22Rv1 (cell line): ENCODE results near the gene KDM2A.

Experiments used
- CTCF ChIP-seq: fragments of 450-650 bp; IDR thresholded peaks from 2 replicates; pipeline ENCODE4 v1.5.1; 2017; ENCODE audit warnings: mild to moderate bottlenecking
- ZFX ChIP-seq: fragments of 450-650 bp; IDR thresholded peaks from 2 replicates; pipeline ENCODE4 v1.6.1; 2017; ENCODE audit warnings: antibody characterized with exemption, borderline replicate concordance

- no peak for TF ChIP-seq ZFX
- TF ChIP-seq CTCF: no peak
These were observed 28.3 kb upstream of the KDM2A start for GRCh38 chr11:67090717-67091116.
